ENCODE results near the gene RBMS3.

Gene RBMS3

DNA sequence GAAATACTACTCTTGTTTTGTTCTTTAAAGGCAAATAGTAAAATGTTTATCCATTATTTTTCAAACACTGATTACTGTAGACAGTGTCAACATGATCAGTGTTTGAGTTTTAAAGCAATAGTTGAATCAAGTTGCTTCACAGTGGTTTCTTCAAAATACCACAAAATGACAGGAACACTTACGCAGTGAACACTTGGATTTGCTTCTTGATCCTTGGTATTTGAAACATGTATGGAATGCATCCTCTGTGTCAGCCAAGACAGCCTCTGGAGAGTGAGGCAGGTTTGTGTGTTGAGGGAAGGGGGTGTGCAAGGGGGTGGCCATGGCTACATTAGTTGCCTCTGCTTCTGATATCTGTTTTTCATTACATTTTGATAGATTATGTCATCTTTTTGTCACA lies 413.0 kb downstream of the RBMS3 start:
- H3K36me3 Mint-ChIP-seq (ENCODE audit: low read depth) = no peaks in the 10 kb centered on the region
- H3K4me3 Mint-ChIP-seq = no peak overlapping the region
- H3K27ac Mint-ChIP-seq = no peak overlapping the region
- DNase-seq = no peak
- no peaks in the 10 kb centered on the region for H3K9me3 Mint-ChIP-seq
- H3K4me1 Mint-ChIP-seq (ENCODE audit: low read depth) = no peaks in the 10 kb centered on the region
- H3K27me3 Mint-ChIP-seq = peaks cover 2% of the 10 kb centered on the region

DNA sequence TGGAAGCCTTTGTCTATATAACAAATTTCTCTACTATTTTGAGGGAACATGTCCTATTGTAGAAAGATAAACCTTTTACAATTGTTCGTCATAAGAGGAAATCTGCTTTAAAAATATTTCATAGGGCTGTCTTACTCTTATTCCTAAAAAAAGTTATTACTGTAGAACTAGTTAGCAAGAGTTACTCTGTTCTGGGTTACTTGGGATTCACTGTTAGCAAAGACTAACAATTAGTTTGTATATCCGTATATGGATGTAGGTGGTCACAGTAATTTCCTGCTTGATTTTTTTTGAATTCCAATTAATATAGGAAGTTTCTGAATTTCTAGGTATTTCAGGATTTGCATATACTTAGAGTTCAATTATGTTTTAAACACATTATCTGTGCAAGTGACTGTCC lies 413.5 kb downstream of the RBMS3 start:
- Mint-ChIP-seq H3K4me1 (ENCODE audit: low read depth) (no peaks in the 10 kb centered on the region), H3K36me3 (ENCODE audit: low read depth) (no peaks in the 10 kb centered on the region), H3K27me3 (peaks cover 2% of the 10 kb centered on the region), H3K9me3 (no peaks in the 10 kb centered on the region), H3K4me3 (no peak overlapping the region), H3K27ac (no peak overlapping the region)
- no peak for DNase-seq

GRCh38 chr3:29694783-29695182 lies 413.9 kb downstream of the RBMS3 start:
- H3K27me3 Mint-ChIP-seq = peaks cover 2% of the 10 kb centered on the region
- H3K4me1 Mint-ChIP-seq (ENCODE audit: low read depth) = no peaks in the 10 kb centered on the region
- no peak for DNase-seq
- H3K4me3 Mint-ChIP-seq = no peak overlapping the region
- no peaks in the 10 kb centered on the region for H3K36me3 Mint-ChIP-seq (ENCODE audit: low read depth)
- H3K9me3 Mint-ChIP-seq = peaks cover under 1% of the 10 kb centered on the region
- H3K27ac Mint-ChIP-seq = no peak overlapping the region

DNA sequence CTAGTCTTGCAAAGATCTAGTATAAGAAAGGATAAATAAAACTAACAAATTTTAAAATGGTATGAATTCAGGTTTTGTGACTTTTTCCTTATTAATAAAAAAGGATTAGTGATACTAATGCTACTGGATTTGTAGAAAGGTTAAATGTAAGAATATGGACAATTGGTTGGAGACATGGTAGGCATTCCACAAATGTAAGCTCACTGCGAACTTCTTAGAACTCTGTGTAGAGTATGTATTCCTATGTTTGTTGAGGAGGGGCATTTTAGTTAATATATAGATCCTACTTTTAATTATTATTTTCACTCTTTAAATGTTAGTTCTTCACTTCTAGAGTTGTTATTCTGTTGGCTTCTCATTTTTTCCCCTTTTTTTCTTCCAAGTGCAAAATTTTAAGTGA lies 414.3 kb downstream of the RBMS3 start:
- Mint-ChIP-seq H3K4me1 (ENCODE audit: low read depth) (no peaks in the 10 kb centered on the region), H3K27ac (no peak overlapping the region), H3K36me3 (ENCODE audit: low read depth) (no peaks in the 10 kb centered on the region), H3K9me3 (peaks cover 5% of the 10 kb centered on the region), H3K27me3 (no peaks in the 10 kb centered on the region), H3K4me3 (no peak overlapping the region)
- DNase-seq = no peak

GRCh38 chr3:29695643-29696198 lies 414.9 kb downstream of the RBMS3 start:
- Mint-ChIP-seq H3K9me3 (peaks cover 10% of the 10 kb centered on the region), H3K36me3 (ENCODE audit: low read depth) (no peaks in the 10 kb centered on the region), H3K4me1 (ENCODE audit: low read depth) (no peaks in the 10 kb centered on the region), H3K27me3 (no peaks in the 10 kb centered on the region), H3K27ac (no peak overlapping the region), H3K4me3 (no peak overlapping the region)
- no peak for DNase-seq

DNA sequence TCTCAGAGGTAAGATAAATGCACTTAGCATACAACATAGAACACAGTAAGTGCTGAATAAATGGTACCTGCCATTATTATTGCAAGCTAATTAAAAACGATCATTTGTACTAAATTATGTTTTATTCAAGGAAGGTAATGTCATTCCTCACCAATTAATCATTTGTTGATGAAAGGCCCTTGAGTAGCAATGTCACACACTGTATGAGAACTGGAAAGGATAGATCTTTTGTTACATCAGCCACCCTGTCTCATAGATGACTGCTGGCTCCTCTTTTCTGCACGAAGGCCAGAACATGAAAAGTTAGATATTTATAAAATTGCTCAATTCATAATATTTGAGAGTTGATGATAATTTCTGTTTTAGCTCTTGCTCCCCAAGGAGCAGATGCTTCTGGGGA lies 415.4 kb downstream of the RBMS3 start:
- Mint-ChIP-seq H3K27ac (no peak overlapping the region), H3K27me3 (no peaks in the 10 kb centered on the region), H3K4me1 (ENCODE audit: low read depth) (no peaks in the 10 kb centered on the region), H3K36me3 (ENCODE audit: low read depth) (no peaks in the 10 kb centered on the region), H3K9me3 (peaks cover 11% of the 10 kb centered on the region), H3K4me3 (no peak overlapping the region)
- no peak for DNase-seq

- Mint-ChIP-seq H3K9me3 (peaks cover 11% of the 10 kb centered on the region), H3K4me1 (ENCODE audit: low read depth) (no peaks in the 10 kb centered on the region), H3K27ac (no peak overlapping the region), H3K4me3 (no peak overlapping the region), H3K36me3 (ENCODE audit: low read depth) (no peaks in the 10 kb centered on the region), H3K27me3 (no peaks in the 10 kb centered on the region)
- no peak for DNase-seq
Measured at GRCh38 chr3:29697989-29698388, 417.1 kb downstream of the RBMS3 start.

GRCh38 chr3:29700256-29700655 lies 419.4 kb downstream of the RBMS3 start:
- Mint-ChIP-seq H3K27ac (no peak overlapping the region), H3K27me3 (no peaks in the 10 kb centered on the region), H3K4me1 (ENCODE audit: low read depth) (no peaks in the 10 kb centered on the region), H3K9me3 (peaks cover 11% of the 10 kb centered on the region), H3K4me3 (no peak overlapping the region), H3K36me3 (ENCODE audit: low read depth) (no peaks in the 10 kb centered on the region)
- DNase-seq = no peak

DNA sequence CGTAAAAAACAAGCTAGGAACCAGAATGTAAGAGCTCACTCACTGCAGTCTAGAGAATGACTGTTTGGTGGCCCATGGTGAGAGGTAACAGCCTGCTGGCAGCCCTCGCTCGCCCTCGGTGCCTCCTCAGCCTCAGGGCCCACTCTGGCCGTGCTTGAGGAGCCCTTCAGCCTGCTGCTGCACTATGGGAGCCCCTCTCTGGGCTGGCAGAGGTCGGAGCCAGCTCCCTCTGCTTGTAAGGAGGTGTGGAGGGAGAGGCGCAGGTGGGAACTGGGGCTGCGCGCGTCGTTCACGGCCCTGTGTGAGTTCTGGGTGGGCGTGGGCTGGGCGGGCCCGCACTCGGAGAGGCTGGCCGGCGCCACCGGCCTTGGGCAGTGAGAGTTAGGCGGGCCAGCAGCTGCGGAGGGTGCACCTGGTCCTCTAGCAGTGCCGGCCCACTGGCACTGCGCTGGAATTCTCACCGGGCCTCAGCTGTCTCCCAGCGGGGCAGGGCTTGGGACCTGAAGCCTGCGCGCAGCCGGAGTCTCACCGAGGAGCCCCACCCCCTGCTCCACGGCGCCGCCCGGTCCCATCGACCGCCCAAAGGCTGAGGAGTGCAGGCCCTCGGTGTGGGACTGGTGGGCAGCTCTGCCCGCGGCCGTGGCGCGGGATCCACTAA lies 420.6 kb downstream of the RBMS3 start:
- Mint-ChIP-seq H3K4me1 (ENCODE audit: low read depth) (no peaks in the 10 kb centered on the region), H3K36me3 (ENCODE audit: low read depth) (no peaks in the 10 kb centered on the region), H3K4me3 (no peak overlapping the region), H3K9me3 (peaks cover 11% of the 10 kb centered on the region), H3K27ac (no peak overlapping the region), H3K27me3 (no peaks in the 10 kb centered on the region)
- no peak for DNase-seq

DNA sequence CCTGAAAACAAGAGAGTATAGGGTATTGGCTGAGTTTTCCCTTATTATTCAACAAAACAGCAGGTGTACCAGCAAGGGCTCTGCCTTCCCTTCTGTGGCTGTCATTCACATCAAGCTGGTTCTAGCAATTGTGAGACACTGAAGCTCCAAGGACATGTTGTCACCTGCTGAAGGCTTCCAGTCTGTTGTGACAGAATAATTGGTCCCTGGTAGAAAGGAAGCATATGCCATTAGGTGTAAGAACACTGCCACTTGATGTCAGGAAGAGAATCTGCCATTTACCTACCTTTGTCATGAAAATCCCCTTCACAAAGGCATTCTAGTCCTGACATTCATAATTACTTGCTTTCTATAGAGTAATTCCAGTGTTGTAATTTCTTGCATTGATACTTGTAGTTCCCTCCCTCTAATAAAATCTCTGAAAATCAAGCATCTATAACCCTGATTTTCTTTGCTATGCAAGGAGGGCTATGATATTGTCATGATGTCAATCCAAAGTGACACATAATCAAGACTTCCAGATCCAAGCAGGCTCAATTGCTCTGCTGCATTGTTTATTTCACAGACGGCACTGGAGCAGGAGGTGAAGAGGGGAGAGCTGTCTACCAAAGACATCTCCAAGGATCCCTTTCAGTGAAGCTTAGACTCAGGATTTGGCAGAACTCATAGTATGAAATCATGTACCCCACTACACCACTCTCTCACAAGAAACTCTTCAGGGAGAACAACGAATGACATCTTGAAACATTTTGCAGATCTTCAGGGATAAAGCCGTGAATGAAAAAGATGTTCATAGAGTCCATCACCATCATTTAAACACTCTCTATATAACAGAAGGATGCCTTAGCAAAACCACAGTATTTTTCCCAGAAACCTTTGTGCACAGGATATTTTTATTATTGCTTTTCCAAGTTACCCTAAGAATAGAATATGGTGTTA lies 425.3 kb downstream of the RBMS3 start:
- no peaks in the 10 kb centered on the region for H3K9me3 Mint-ChIP-seq

DNA sequence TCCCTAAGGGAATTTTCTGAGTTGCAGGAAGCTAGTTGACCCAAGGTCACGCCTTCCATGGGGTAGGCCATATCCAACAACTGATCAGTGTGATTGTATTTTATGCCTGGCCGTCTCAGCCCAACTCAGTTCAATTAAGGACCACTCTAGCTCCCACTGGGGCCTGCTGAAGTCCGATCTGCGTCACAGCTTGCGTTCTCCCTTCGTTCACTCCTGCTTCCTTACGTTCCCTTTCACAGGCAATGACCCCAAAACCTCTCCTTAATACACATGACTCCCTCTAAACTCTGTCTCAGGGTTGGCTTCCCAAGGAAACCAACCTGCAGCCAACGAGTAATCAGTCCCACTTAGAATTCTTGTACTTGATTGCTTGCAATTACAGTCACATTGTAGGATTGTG lies 428.0 kb downstream of the RBMS3 start:
- Mint-ChIP-seq H3K4me1 (ENCODE audit: low read depth) (no peaks in the 10 kb centered on the region), H3K27ac (no peak overlapping the region), H3K27me3 (peaks cover 2% of the 10 kb centered on the region), H3K4me3 (no peak overlapping the region), H3K36me3 (ENCODE audit: low read depth) (no peaks in the 10 kb centered on the region), H3K9me3 (no peaks in the 10 kb centered on the region)
- DNase-seq = no peak

More for the DNA sequence above, 425.3 kb downstream of the RBMS3 start:
- H3K4me1 Mint-ChIP-seq (ENCODE audit: low read depth) = no peaks in the 10 kb centered on the region
- no peak overlapping the region for H3K27ac Mint-ChIP-seq
- H3K27me3 Mint-ChIP-seq = no peaks in the 10 kb centered on the region
- H3K4me3 Mint-ChIP-seq = no peak overlapping the region
- H3K36me3 Mint-ChIP-seq (ENCODE audit: low read depth) = no peaks in the 10 kb centered on the region
- DNase-seq = no peak

- H3K4me1 Mint-ChIP-seq (ENCODE audit: low read depth) = no peaks in the 10 kb centered on the region
- no peak overlapping the region for H3K4me3 Mint-ChIP-seq
- peaks cover 2% of the 10 kb centered on the region for H3K27me3 Mint-ChIP-seq
- DNase-seq = no peak
- no peak overlapping the region for H3K27ac Mint-ChIP-seq
- no peaks in the 10 kb centered on the region for H3K36me3 Mint-ChIP-seq (ENCODE audit: low read depth)
- H3K9me3 Mint-ChIP-seq = no peaks in the 10 kb centered on the region
Measured at GRCh38 chr3:29711255-29711771, 430.4 kb downstream of the RBMS3 start.

GRCh38 chr3:29716213-29716612 lies 435.3 kb downstream of the RBMS3 start:
- Mint-ChIP-seq H3K27me3 (peaks cover 2% of the 10 kb centered on the region), H3K9me3 (no peaks in the 10 kb centered on the region), H3K4me1 (ENCODE audit: low read depth) (no peaks in the 10 kb centered on the region), H3K4me3 (no peak overlapping the region), H3K36me3 (ENCODE audit: low read depth) (no peaks in the 10 kb centered on the region), H3K27ac (no peak overlapping the region)
- DNase-seq = no peak

DNA sequence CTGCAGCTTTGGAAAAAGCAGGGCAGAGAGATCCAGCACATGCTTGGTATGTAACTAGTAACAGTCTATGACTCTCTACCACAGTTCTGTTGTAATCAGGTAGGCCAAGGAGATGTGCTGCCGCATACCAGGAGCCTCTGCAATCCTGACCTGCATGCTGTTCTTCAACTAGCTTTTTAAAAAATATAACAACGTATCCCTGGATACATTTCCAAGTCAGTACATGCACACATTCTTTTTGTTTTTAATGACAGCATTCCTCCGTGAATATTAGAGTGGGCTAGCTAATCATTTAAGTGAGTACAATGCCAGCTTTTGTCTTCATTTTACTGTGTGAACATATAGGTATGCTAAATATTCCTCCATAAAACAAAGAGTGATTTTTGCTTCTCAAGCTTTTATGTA lies 437.8 kb downstream of the RBMS3 start:
- no peak for DNase-seq
- Mint-ChIP-seq H3K4me3 (no peak overlapping the region), H3K27ac (no peak overlapping the region), H3K27me3 (no peaks in the 10 kb centered on the region), H3K4me1 (ENCODE audit: low read depth) (no peaks in the 10 kb centered on the region), H3K36me3 (ENCODE audit: low read depth) (no peaks in the 10 kb centered on the region), H3K9me3 (no peaks in the 10 kb centered on the region)

GRCh38 chr3:29720665-29721064 lies 439.8 kb downstream of the RBMS3 start:
- H3K4me1 Mint-ChIP-seq (ENCODE audit: low read depth) = no peaks in the 10 kb centered on the region
- DNase-seq = no peak
- H3K36me3 Mint-ChIP-seq (ENCODE audit: low read depth) = no peaks in the 10 kb centered on the region
- no peak overlapping the region for H3K27ac Mint-ChIP-seq
- H3K9me3 Mint-ChIP-seq = no peaks in the 10 kb centered on the region
- H3K27me3 Mint-ChIP-seq = no peaks in the 10 kb centered on the region
- no peak overlapping the region for H3K4me3 Mint-ChIP-seq
